Measurements from ENCODE around the gene SLC2A13.
"Not testable (repeated sequence)": the region's sequence is repeated elsewhere in the genome, so short reads cannot be mapped to it uniquely, and the experiment has no call there.

DNA sequence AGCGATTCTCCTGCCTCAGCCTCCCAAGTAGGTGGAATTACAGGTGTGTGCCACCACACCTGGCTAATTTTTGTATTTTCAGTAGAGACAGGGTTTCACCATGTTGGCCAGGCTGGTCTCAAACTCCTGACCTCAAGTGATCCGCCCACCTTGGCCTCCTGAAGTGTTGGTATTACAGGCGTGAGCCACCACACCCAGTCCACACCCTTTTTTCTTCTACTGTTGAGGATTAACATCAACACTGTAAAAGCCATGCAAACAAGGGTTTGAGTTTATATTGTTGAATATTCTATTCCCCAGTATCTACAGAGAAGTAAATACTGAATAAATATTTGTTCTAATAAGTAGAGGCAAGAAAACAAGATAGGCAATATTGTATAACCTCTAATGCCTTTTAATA lies 58.9 kb downstream of the SLC2A13 start:
- not testable (repeated sequence) for TF ChIP-seq POLR2AphosphoS5, POLR2A (IDR thresholded peaks at IDR 0.05; ENCODE audit: low read depth, low read length)
